A549 (cell line): ENCODE results near the gene LRP5. TPM values are rescaled to one million over a fixed set of nuclear protein-coding genes. Genes with fewer than 3 reads are reported as not detected.
A peak's percentile ranks its signal among the peaks of the same experiment; 100 is the strongest.

Source experiments
- ATAC-seq, 2 experiments: fragments of 200-7000 bp in 1 of 2; fragments of >200 bp in 1 of 2; cut with Nextera tagmentation in 1 of 2; cut with Tn5 transposase in 1 of 2; 3 replicates each; pipeline versions ENCODE4 v1.8.0 to v1.9.1; 2018 to 2020; ENCODE audit warnings: mild to moderate bottlenecking in 1 of 2, moderate library complexity in 1 of 2
- CTCF ChIA-PET: fragments of 300-600 bp; sonication (Branson Sonifier 250); formaldehyde crosslinking; extraction: SDS; loops from one replicate; lab custom pipeline; 2021; ENCODE audit warnings: antibody characterized with exemption, inconsistent platforms; lab: Yijun Ruan, JAX
- POLR2A ChIA-PET: fragments of 350-600 bp; formaldehyde crosslinking; extraction: SDS; loops from one replicate; lab custom pipeline; 2021; ENCODE audit warnings: antibody characterized with exemption, inconsistent platforms; lab: Yijun Ruan, JAX
- DNase-seq, 2 experiments: peaks; one replicate each; pipeline versions ENCODE4 v3.0.0 to v3.0.0-alpha.2; 2011 to 2016; ENCODE audit warnings: low read depth in 1 of 2, low spot score in 1 of 2
- FAIRE-seq: peaks from 2 replicates; lab custom pipeline; 2011; peaks lifted over from hg19 to GRCh38; lab: Jason Lieb, UNC
- H3K27ac ChIP-seq, 2 experiments: fragments of >200 bp; sonication (Bioruptor Twin); formaldehyde crosslinking; 3 replicates each; pipeline ENCODE4 v1.5.1; 2016 to 2017
- H3K4me1 ChIP-seq: fragments of >200 bp; sonication (Bioruptor Twin); formaldehyde crosslinking; 3 replicates; pipeline ENCODE4 v1.6.1; 2016
- H3K4me2 ChIP-seq: fragments of >200 bp; sonication (Bioruptor Twin); formaldehyde crosslinking; 3 replicates; pipeline ENCODE4 v1.6.1; 2016
- H3K4me3 ChIP-seq: fragments of >200 bp; sonication (Bioruptor Twin); formaldehyde crosslinking; 3 replicates; pipeline ENCODE4 v1.5.1; 2016
- H3K9me3 ChIP-seq: fragments of >200 bp; sonication (Bioruptor Twin); formaldehyde crosslinking; 3 replicates; pipeline ENCODE4 v1.6.1; 2016
- CTCF ChIP-seq: fragments of >200 bp; sonication (Bioruptor Twin); formaldehyde crosslinking; IDR thresholded peaks from 3 replicates; pipeline ENCODE4 v1.5.1; 2016
- E2F6 ChIP-seq: IDR thresholded peaks from 2 replicates; pipeline ENCODE4 v1.6.1; 2012; ENCODE audit warnings: low read depth, borderline replicate concordance
- EHF ChIP-seq: fragments of 250-450 bp; sonication (Bioruptor Pico); IDR thresholded peaks from 2 replicates; pipeline ENCODE4 v1.5.0; 2020; ENCODE audit warnings: mild to moderate bottlenecking
- ELK1 ChIP-seq: fragments of 150-350 bp; IDR thresholded peaks from 2 replicates; pipeline ENCODE4 v1.6.1; 2014; ENCODE audit warnings: low read depth, mild to moderate bottlenecking, low read length
- EP300 ChIP-seq, 2 experiments: fragments of >200 bp; sonication (Bioruptor Twin); formaldehyde crosslinking; IDR thresholded peaks; 2 replicates in 1 of 2; 3 replicates in 1 of 2; pipeline ENCODE4 v1.6.1; 2016 to 2017
- FOSL2 ChIP-seq, 2 experiments: fragments of 450-650 bp in 1 of 2; fragments of >200 bp in 1 of 2; sonication (Bioruptor Twin) in 1 of 2; formaldehyde crosslinking; IDR thresholded peaks; 2 replicates each; pipeline versions ENCODE4 v1.5.0 to v1.6.1; 2016 to 2020; ENCODE audit warnings: mild to moderate bottlenecking in 1 of 2, moderate library complexity in 1 of 2
- FOXS1 ChIP-seq: fragments of 250-450 bp; sonication (Bioruptor Pico); IDR thresholded peaks from 2 replicates; pipeline ENCODE4 v1.5.0; 2020; ENCODE audit warnings: mild to moderate bottlenecking, moderate library complexity
- GATA3 ChIP-seq: IDR thresholded peaks from 2 replicates; pipeline ENCODE4 v1.6.1; 2012; ENCODE audit warnings: borderline replicate concordance
- HES2 ChIP-seq: fragments of >200 bp; sonication (Bioruptor Twin); formaldehyde crosslinking; IDR thresholded peaks from 2 replicates; pipeline ENCODE4 v1.6.1; 2016
- JUN ChIP-seq, 2 experiments: fragments of >200 bp; sonication (Bioruptor Twin); formaldehyde crosslinking; IDR thresholded peaks; 2 replicates in 1 of 2; 3 replicates in 1 of 2; pipeline ENCODE4 v1.6.1; 2016 to 2017
- JUNB ChIP-seq: fragments of >200 bp; sonication (Bioruptor Twin); formaldehyde crosslinking; IDR thresholded peaks from 2 replicates; pipeline ENCODE4 v1.6.1; 2016
- KDM5A ChIP-seq: fragments of 200-600 bp; sonication (generic); IDR thresholded peaks from 2 replicates; pipeline ENCODE4 v1.6.1; 2016; ENCODE audit warnings: antibody characterized with exemption, mild to moderate bottlenecking
- MAX ChIP-seq: IDR thresholded peaks from 2 replicates; pipeline ENCODE4 v1.6.1; 2012
- MAZ ChIP-seq: fragments of 150-350 bp; IDR thresholded peaks from 2 replicates; pipeline ENCODE4 v1.6.1; 2014; ENCODE audit warnings: antibody characterized with exemption, low read depth, low read length, borderline replicate concordance
- MYC ChIP-seq: IDR thresholded peaks from 2 replicates; pipeline ENCODE4 v1.6.1; 2012; ENCODE audit warnings: mild to moderate bottlenecking, inconsistent platforms, low read length, improper control_type of control experiment, borderline replicate concordance
- NPAS2 ChIP-seq: fragments of 250-450 bp; sonication (Bioruptor Pico); IDR thresholded peaks from 2 replicates; pipeline ENCODE4 v1.8.0; 2022; ENCODE audit warnings: mild to moderate bottlenecking, moderate library complexity, borderline replicate concordance
- RAD21 ChIP-seq, 2 experiments: fragments of >200 bp in 1 of 2; sonication (Bioruptor Twin) in 1 of 2; formaldehyde crosslinking in 1 of 2; IDR thresholded peaks in 1 of 2; conservative IDR thresholded peaks in 1 of 2; 2 replicates in 1 of 2; 3 replicates in 1 of 2; pipeline ENCODE4 v1.6.1; 2012 to 2018; ENCODE audit warnings: inconsistent platforms in 1 of 2
- RCOR1 ChIP-seq: fragments of 150-350 bp; IDR thresholded peaks from 2 replicates; pipeline ENCODE4 v1.6.1; 2014; ENCODE audit warnings: antibody characterized with exemption, low read length, low read depth
- SMC3 ChIP-seq: fragments of >200 bp; sonication (Bioruptor Twin); formaldehyde crosslinking; IDR thresholded peaks from 3 replicates; pipeline ENCODE4 v1.6.1; 2018; ENCODE audit warnings: inconsistent platforms
- TP53 ChIP-seq: fragments of 250-450 bp; sonication (Bioruptor Pico); IDR thresholded peaks from 2 replicates; pipeline ENCODE4 v1.5.0; 2021; ENCODE audit warnings: mild to moderate bottlenecking, moderate library complexity
- ZSCAN20 ChIP-seq: fragments of 250-450 bp; sonication (Bioruptor Pico); IDR thresholded peaks from 2 replicates; pipeline ENCODE4 v1.8.0; 2022; ENCODE audit warnings: mild to moderate bottlenecking, moderate library complexity
- WGBS: methylation state at CpG from one replicate; pipeline ENCODE4 v1.1.6; 2017; ENCODE audit errors: missing lambda C conversion rate; 5-methylcytosine and 5-hydroxymethylcytosine counted together
- polyA plus RNA-seq, 4 experiments: library from polyadenylated mRNA; depleted of rRNA in 3 of 4; stranded (reverse); fragments of >200 nt; fragmentation: RNase III in 1 of 4; extraction: RNeasy Plus Mini Kit Qiagen cat#74134 plus additional on column Dnase treatment in 1 of 4; gene quantifications; 2 replicates in 3 of 4; 3 replicates in 1 of 4; pipeline ENCODE4 v1.2.3, GENCODE V29; 2011 to 2017

The LRP5 gene
- polyA plus RNA-seq, 2 of the 4 experiments (the other 2 are of a cell fraction), result 10.9 to 32.3 TPM

GRCh38 chr11:68297812-68298658 is 14.4 kb upstream of the LRP5 start:
- Histone ChIP-seq H3K27ac (peak overlapping the region; percentile 81 to 82), H3K4me3 (peak overlapping the region; percentile 27; the same call in 2 of the 3 replicates), H3K4me2 (peak overlapping the region; percentile 90), H3K4me1 (peaks cover 29% of the 10 kb centered on the region), H3K9me3 (no peaks in the 10 kb centered on the region)
- ATAC-seq (peak; percentile 87 to 95), DNase-seq (peak; percentile 81 to 82), FAIRE-seq (no peak)
- CTCF ChIA-PET, result interaction anchor here (0.5 to 7.0 kb wide), 53 partner anchors 11 to 557 kb away, joined by 3 to 131 read pairs (median 6); partner anchors contain the start of genes C11orf24 and LRP5
- POLR2A ChIA-PET, result interaction anchor here (0.5 to 2.8 kb wide), 6 partner anchors 10 to 1856 kb away, joined by 3 to 13 read pairs (median 3); partner anchors contain the start of genes ALDH3B1 and C11orf24
- TF ChIP-seq TP53 (CRISPR knock-in tag) (0 out of 2 replicates have a peak, but pooled peaks have one; percentile 22), ELK1 (no peak), CTCF (peak; percentile 97), SMC3 (peak; percentile 95), ZSCAN20 (CRISPR knock-in tag) (no peak), JUN (IDR thresholded peaks at IDR 0.05) (0 out of 5 replicates have a peak, but pooled peaks of 1 of the 2 experiments have one; percentile 38), MYC (0 out of 2 replicates have a peak, but pooled peaks have one; percentile 68), GATA3 (no peak), EHF (CRISPR knock-in tag) (0 out of 2 replicates have a peak, but pooled peaks have one; percentile 35), FOXS1 (CRISPR knock-in tag) (no peak), JUNB (no peak), NPAS2 (CRISPR knock-in tag) (no peak), MAX (peak; percentile 80), EP300 (IDR thresholded peaks at IDR 0.05) (no peak), E2F6 (0 out of 2 replicates have a peak, but pooled peaks have one; percentile 43), RAD21 (conservative IDR thresholded peaks at IDR 0.05 in 1 of 2, IDR thresholded peaks at IDR 0.05 in 1 of 2) (peak; percentile 89 to 96), RCOR1 (no peak), MAZ (0 out of 2 replicates have a peak, but pooled peaks have one; percentile 18), KDM5A (no peak), FOSL2 (IDR thresholded peaks at IDR 0.05) (no peak), FOSL2 (CRISPR knock-in tag; IDR thresholded peaks at IDR 0.05) (no peak), HES2 (no peak)
- WGBS, result 8% methylated on average over 38 of the region's 40 CpGs
